A549 (cell line): Measurements from ENCODE around the gene YES1. TPM values are rescaled to one million over a fixed set of nuclear protein-coding genes. Genes with fewer than 3 reads are reported as not detected.

Experiments
- ATAC-seq, 2 experiments: fragments of 200-7000 bp in 1 of 2; fragments of >200 bp in 1 of 2; cut with Nextera tagmentation in 1 of 2; cut with Tn5 transposase in 1 of 2; 3 replicates each; pipeline versions ENCODE4 v1.8.0 to v1.9.1; 2018 to 2020; ENCODE audit warnings: mild to moderate bottlenecking in 1 of 2, moderate library complexity in 1 of 2
- CTCF ChIA-PET: fragments of 300-600 bp; sonication (Branson Sonifier 250); formaldehyde crosslinking; extraction: SDS; loops from one replicate; lab custom pipeline; 2021; ENCODE audit warnings: antibody characterized with exemption, inconsistent platforms; lab: Yijun Ruan, JAX
- POLR2A ChIA-PET: fragments of 350-600 bp; formaldehyde crosslinking; extraction: SDS; loops from one replicate; lab custom pipeline; 2021; ENCODE audit warnings: antibody characterized with exemption, inconsistent platforms; lab: Yijun Ruan, JAX
- DNase-seq, 2 experiments: peaks; one replicate each; pipeline versions ENCODE4 v3.0.0 to v3.0.0-alpha.2; 2011 to 2016; ENCODE audit warnings: low read depth in 1 of 2, low spot score in 1 of 2
- FAIRE-seq: peaks from 2 replicates; lab custom pipeline; 2011; peaks lifted over from hg19 to GRCh38; lab: Jason Lieb, UNC
- H3K27ac ChIP-seq, 2 experiments: fragments of >200 bp; sonication (Bioruptor Twin); formaldehyde crosslinking; 3 replicates each; pipeline ENCODE4 v1.5.1; 2016 to 2017
- H3K4me1 ChIP-seq: fragments of >200 bp; sonication (Bioruptor Twin); formaldehyde crosslinking; 3 replicates; pipeline ENCODE4 v1.6.1; 2016
- H3K4me2 ChIP-seq: fragments of >200 bp; sonication (Bioruptor Twin); formaldehyde crosslinking; 3 replicates; pipeline ENCODE4 v1.6.1; 2016
- H3K4me3 ChIP-seq: fragments of >200 bp; sonication (Bioruptor Twin); formaldehyde crosslinking; 3 replicates; pipeline ENCODE4 v1.5.1; 2016
- H3K9me3 ChIP-seq: fragments of >200 bp; sonication (Bioruptor Twin); formaldehyde crosslinking; 3 replicates; pipeline ENCODE4 v1.6.1; 2016
- BHLHE40 ChIP-seq: IDR thresholded peaks from 2 replicates; pipeline ENCODE4 v1.6.1; 2012; ENCODE audit warnings: low read depth, low read length, inconsistent platforms
- CHD4 ChIP-seq: fragments of 200-600 bp; sonication (generic); IDR thresholded peaks from 2 replicates; pipeline ENCODE4 v1.6.1; 2016; ENCODE audit warnings: antibody characterized with exemption, mild to moderate bottlenecking, borderline replicate concordance
- EP300 ChIP-seq, 2 experiments: fragments of >200 bp; sonication (Bioruptor Twin); formaldehyde crosslinking; IDR thresholded peaks; 2 replicates in 1 of 2; 3 replicates in 1 of 2; pipeline ENCODE4 v1.6.1; 2016 to 2017
- FOSL2 ChIP-seq, 2 experiments: fragments of 450-650 bp in 1 of 2; fragments of >200 bp in 1 of 2; sonication (Bioruptor Twin) in 1 of 2; formaldehyde crosslinking; IDR thresholded peaks; 2 replicates each; pipeline versions ENCODE4 v1.5.0 to v1.6.1; 2016 to 2020; ENCODE audit warnings: mild to moderate bottlenecking in 1 of 2, moderate library complexity in 1 of 2
- HDAC2 ChIP-seq: fragments of 200-600 bp; sonication (generic); IDR thresholded peaks from 2 replicates; pipeline ENCODE4 v1.6.1; 2016
- HEYL ChIP-seq: fragments of 250-450 bp; sonication (Bioruptor Pico); IDR thresholded peaks from 2 replicates; pipeline ENCODE4 v1.8.0; 2021; ENCODE audit warnings: mild to moderate bottlenecking, moderate library complexity
- HOXB13 ChIP-seq: fragments of 250-450 bp; sonication (Bioruptor Pico); IDR thresholded peaks from 2 replicates; pipeline ENCODE4 v1.5.0; 2020; ENCODE audit warnings: low read depth, mild to moderate bottlenecking, moderate library complexity
- HOXB5 ChIP-seq: fragments of 250-450 bp; sonication (Bioruptor Pico); IDR thresholded peaks from 2 replicates; pipeline ENCODE4 v1.5.0; 2020; ENCODE audit warnings: mild to moderate bottlenecking, moderate library complexity
- JUN ChIP-seq, 2 experiments: fragments of >200 bp; sonication (Bioruptor Twin); formaldehyde crosslinking; IDR thresholded peaks; 2 replicates in 1 of 2; 3 replicates in 1 of 2; pipeline ENCODE4 v1.6.1; 2016 to 2017
- KDM1A ChIP-seq: fragments of 200-600 bp; sonication (generic); IDR thresholded peaks from 2 replicates; pipeline ENCODE4 v1.6.1; 2016; ENCODE audit warnings: low read depth, mild to moderate bottlenecking
- KDM5A ChIP-seq: fragments of 200-600 bp; sonication (generic); IDR thresholded peaks from 2 replicates; pipeline ENCODE4 v1.6.1; 2016; ENCODE audit warnings: antibody characterized with exemption, mild to moderate bottlenecking
- MYC ChIP-seq: IDR thresholded peaks from 2 replicates; pipeline ENCODE4 v1.6.1; 2012; ENCODE audit warnings: mild to moderate bottlenecking, inconsistent platforms, low read length, improper control_type of control experiment, borderline replicate concordance
- NFE2L2 ChIP-seq: fragments of 150-350 bp; conservative IDR thresholded peaks from 2 replicates; pipeline ENCODE4 v1.6.1; 2014; ENCODE audit warnings: low read length
- POLR2AphosphoS2 ChIP-seq: conservative IDR thresholded peaks from 2 replicates; pipeline ENCODE4 v1.6.1; 2012; ENCODE audit warnings: low read length, improper control_type of control experiment, inconsistent platforms
- RAD21 ChIP-seq, 2 experiments: fragments of >200 bp in 1 of 2; sonication (Bioruptor Twin) in 1 of 2; formaldehyde crosslinking in 1 of 2; IDR thresholded peaks in 1 of 2; conservative IDR thresholded peaks in 1 of 2; 2 replicates in 1 of 2; 3 replicates in 1 of 2; pipeline ENCODE4 v1.6.1; 2012 to 2018; ENCODE audit warnings: inconsistent platforms in 1 of 2
- RARB ChIP-seq: fragments of 250-450 bp; sonication (Bioruptor Pico); IDR thresholded peaks from 2 replicates; pipeline ENCODE4 v1.8.0; 2021; ENCODE audit warnings: mild to moderate bottlenecking, moderate library complexity
- RCOR1 ChIP-seq: fragments of 150-350 bp; IDR thresholded peaks from 2 replicates; pipeline ENCODE4 v1.6.1; 2014; ENCODE audit warnings: antibody characterized with exemption, low read length, low read depth
- RFX5 ChIP-seq: fragments of 450-650 bp; IDR thresholded peaks from 2 replicates; pipeline ENCODE4 v1.7.1; 2014; ENCODE audit warnings: antibody characterized with exemption, mild to moderate bottlenecking, moderate library complexity
- RNF2 ChIP-seq: fragments of 200-600 bp; sonication (generic); IDR thresholded peaks from 2 replicates; pipeline ENCODE4 v1.6.1; 2016; ENCODE audit warnings: low read depth, mild to moderate bottlenecking, antibody characterized with exemption, moderate library complexity, borderline replicate concordance
- ZC3H11A ChIP-seq: fragments of 450-650 bp; IDR thresholded peaks from 2 replicates; pipeline ENCODE4 v1.6.1; 2014; ENCODE audit warnings: antibody characterized with exemption, mild to moderate bottlenecking
- WGBS: methylation state at CpG from one replicate; pipeline ENCODE4 v1.1.6; 2017; ENCODE audit errors: missing lambda C conversion rate; 5-methylcytosine and 5-hydroxymethylcytosine counted together
- polyA plus RNA-seq, 4 experiments: library from polyadenylated mRNA; depleted of rRNA in 3 of 4; stranded (reverse); fragments of >200 nt; fragmentation: RNase III in 1 of 4; extraction: RNeasy Plus Mini Kit Qiagen cat#74134 plus additional on column Dnase treatment in 1 of 4; gene quantifications; 2 replicates in 3 of 4; 3 replicates in 1 of 4; pipeline ENCODE4 v1.2.3, GENCODE V29; 2011 to 2017
- TF ChIP-seq, protein P1 (sequence below): fragments of 250-450 bp; sonication (Bioruptor Pico); IDR thresholded peaks from 2 replicates; pipeline ENCODE4 v1.5.0; 2021; ENCODE audit warnings: mild to moderate bottlenecking, moderate library complexity, borderline replicate concordance
- TF ChIP-seq, protein P2 (sequence below): fragments of >200 bp; sonication (Bioruptor Twin); formaldehyde crosslinking; IDR thresholded peaks from 2 replicates; pipeline ENCODE4 v1.6.1; 2016
- TF ChIP-seq, protein P3 (sequence below): IDR thresholded peaks from 2 replicates; pipeline ENCODE4 v1.6.1; 2012; ENCODE audit warnings: low read depth, borderline replicate concordance
- TF ChIP-seq, protein P4 (sequence below): IDR thresholded peaks from 2 replicates; pipeline ENCODE4 v1.6.1; 2012
- TF ChIP-seq, protein P5 (sequence below): fragments of 200-600 bp; sonication (generic); IDR thresholded peaks from 2 replicates; pipeline ENCODE4 v1.6.1; 2016; ENCODE audit warnings: antibody characterized with exemption, mild to moderate bottlenecking, moderate library complexity

The YES1 gene
- polyA plus RNA-seq, 2 of the 4 experiments (the other 2 are of a cell fraction) = 22.6 to 32.1 TPM

DNA sequence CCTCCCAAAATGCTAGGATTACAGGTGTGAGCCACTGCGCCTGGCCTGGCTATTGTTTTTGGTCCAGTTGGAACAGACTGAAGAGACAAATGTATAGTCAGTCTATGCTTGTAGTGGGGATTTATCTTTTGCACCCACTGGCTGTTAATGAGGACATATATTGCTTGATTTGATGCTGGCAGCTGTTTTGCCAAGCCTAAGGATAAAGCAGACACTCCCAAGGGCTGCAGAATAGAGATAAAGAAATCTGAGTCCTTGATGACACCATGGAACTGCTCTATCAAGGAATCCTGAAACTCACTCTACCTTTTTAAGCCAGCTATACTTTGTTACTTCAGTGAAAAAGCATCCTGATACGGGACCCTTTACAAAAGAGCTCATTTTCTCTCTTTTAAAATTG lies 56.5 kb downstream of the YES1 start:
- 96% methylated on average over 2 of the region's 2 CpGs for WGBS
- Histone ChIP-seq H3K4me1 (no peaks in the 10 kb centered on the region), H3K4me2 (no peak overlapping the region), H3K4me3 (no peak overlapping the region), H3K9me3 (no peaks in the 10 kb centered on the region)
- ATAC-seq = no peak
- no peak for FAIRE-seq
- POLR2A ChIA-PET = no interaction called here
- DNase-seq = no peak
- TF ChIP-seq BHLHE40 (no peak), KDM5A (no peak), RCOR1 (no peak), NFE2L2 (no peak), POLR2AphosphoS2 (no peak), CHD4 (no peak), RARB (CRISPR knock-in tag) (no peak)
- TF ChIP-seq, protein P1, sequence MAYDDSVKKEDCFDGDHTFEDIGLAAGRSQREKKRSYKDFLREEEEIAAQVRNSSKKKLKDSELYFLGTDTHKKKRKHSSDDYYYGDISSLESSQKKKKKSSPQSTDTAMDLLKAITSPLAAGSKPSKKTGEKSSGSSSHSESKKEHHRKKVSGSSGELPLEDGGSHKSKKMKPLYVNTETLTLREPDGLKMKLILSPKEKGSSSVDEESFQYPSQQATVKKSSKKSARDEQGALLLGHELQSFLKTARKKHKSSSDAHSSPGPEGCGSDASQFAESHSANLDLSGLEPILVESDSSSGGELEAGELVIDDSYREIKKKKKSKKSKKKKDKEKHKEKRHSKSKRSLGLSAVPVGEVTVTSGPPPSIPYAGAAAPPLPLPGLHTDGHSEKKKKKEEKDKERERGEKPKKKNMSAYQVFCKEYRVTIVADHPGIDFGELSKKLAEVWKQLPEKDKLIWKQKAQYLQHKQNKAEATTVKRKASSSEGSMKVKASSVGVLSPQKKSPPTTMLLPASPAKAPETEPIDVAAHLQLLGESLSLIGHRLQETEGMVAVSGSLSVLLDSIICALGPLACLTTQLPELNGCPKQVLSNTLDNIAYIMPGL = no peak
- TF ChIP-seq, all 56 proteins: peak for 0
- H3K27ac ChIP-seq = no peak overlapping the region
- CTCF ChIA-PET = interaction anchor here (0.9 to 1.2 kb wide), 2 partner anchors 15 to 75 kb away, joined by 3 to 4 read pairs; no protein-coding TSS in a partner anchor

DNA sequence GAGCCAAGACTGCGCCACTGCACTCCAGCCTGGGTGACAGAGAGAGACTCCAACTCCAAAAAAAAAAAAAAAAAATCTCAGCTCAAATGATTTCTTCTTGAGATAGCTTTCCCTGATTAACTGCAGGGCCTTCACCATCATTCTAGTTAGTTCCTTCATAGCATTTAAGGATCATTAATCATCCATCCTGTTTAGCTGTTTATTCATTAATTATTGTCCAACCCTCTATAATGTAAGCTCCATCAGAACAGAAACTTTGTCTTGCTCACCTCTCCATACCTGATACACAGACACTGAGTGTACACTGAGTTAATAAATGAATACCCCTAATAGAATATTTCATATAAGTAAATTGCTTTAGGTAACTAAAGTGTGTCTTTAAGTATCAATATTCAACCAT lies 57.4 kb downstream of the YES1 start:
- no peak for ATAC-seq
- no peak overlapping the region for H3K4me3 ChIP-seq
- DNase-seq = no peak
- no peak overlapping the region for H3K4me2 ChIP-seq
- 93% methylated on average over 1 of the region's 1 CpG for WGBS
- TF ChIP-seq, protein P2, sequence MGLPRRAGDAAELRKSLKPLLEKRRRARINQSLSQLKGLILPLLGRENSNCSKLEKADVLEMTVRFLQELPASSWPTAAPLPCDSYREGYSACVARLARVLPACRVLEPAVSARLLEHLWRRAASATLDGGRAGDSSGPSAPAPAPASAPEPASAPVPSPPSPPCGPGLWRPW = no peak
- FAIRE-seq = no peak
- H3K4me1 ChIP-seq = no peaks in the 10 kb centered on the region
- ChIA-PET CTCF (interaction anchor here (0.7 to 1.9 kb wide), 4 partner anchors 12 to 76 kb away, joined by 3 to 6 read pairs (median 4); no protein-coding TSS in a partner anchor), POLR2A (no interaction called here)
- H3K9me3 ChIP-seq = no peaks in the 10 kb centered on the region
- no peak overlapping the region for H3K27ac ChIP-seq

DNA sequence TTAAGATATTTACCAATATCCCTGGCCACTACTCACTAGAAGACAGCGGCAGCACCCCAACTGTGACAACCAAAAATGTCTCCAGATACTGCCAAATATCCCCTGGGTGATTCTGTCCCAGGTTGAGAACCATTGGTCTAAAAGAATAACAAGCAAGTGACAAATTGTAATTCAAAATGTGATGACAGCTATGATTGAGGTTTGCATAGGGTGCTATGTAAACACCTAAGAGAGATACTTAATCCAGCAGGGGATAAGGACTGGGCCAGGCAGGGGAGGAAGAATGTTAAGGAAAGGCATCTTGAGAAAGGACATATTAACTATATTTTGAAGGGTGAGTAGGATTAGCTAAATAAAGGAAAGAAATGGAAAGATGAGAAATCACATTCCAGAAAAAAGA lies 61.6 kb downstream of the YES1 start:
- no peaks in the 10 kb centered on the region for H3K9me3 ChIP-seq
- no peaks in the 10 kb centered on the region for H3K4me1 ChIP-seq
- ATAC-seq (no peak), DNase-seq (no peak), FAIRE-seq (no peak)
- no peak overlapping the region for H3K4me3 ChIP-seq
- H3K27ac ChIP-seq = no peak overlapping the region
- WGBS = no CpG with 5 or more reads among the region's 1 CpG
- H3K4me2 ChIP-seq = no peak overlapping the region
- POLR2A ChIA-PET = no interaction called here
- TF ChIP-seq, protein P3, sequence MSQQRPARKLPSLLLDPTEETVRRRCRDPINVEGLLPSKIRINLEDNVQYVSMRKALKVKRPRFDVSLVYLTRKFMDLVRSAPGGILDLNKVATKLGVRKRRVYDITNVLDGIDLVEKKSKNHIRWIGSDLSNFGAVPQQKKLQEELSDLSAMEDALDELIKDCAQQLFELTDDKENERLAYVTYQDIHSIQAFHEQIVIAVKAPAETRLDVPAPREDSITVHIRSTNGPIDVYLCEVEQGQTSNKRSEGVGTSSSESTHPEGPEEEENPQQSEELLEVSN = no peak
- TF ChIP-seq RNF2 = no peak
- no peak for TF ChIP-seq FOSL2 (IDR thresholded peaks at IDR 0.05)
- no peak for TF ChIP-seq FOSL2 (CRISPR knock-in tag; IDR thresholded peaks at IDR 0.05)
- TF ChIP-seq, protein P4, sequence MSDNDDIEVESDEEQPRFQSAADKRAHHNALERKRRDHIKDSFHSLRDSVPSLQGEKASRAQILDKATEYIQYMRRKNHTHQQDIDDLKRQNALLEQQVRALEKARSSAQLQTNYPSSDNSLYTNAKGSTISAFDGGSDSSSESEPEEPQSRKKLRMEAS = no peak
- no peak for TF ChIP-seq HOXB5 (CRISPR knock-in tag)
- no peak for TF ChIP-seq MYC
- no peak for TF ChIP-seq JUN (IDR thresholded peaks at IDR 0.05)
- no peak for TF ChIP-seq KDM5A
- no peak for TF ChIP-seq ZC3H11A
- no peak for TF ChIP-seq HDAC2
- TF ChIP-seq HOXB13 (CRISPR knock-in tag) = no peak
- TF ChIP-seq, protein P5, sequence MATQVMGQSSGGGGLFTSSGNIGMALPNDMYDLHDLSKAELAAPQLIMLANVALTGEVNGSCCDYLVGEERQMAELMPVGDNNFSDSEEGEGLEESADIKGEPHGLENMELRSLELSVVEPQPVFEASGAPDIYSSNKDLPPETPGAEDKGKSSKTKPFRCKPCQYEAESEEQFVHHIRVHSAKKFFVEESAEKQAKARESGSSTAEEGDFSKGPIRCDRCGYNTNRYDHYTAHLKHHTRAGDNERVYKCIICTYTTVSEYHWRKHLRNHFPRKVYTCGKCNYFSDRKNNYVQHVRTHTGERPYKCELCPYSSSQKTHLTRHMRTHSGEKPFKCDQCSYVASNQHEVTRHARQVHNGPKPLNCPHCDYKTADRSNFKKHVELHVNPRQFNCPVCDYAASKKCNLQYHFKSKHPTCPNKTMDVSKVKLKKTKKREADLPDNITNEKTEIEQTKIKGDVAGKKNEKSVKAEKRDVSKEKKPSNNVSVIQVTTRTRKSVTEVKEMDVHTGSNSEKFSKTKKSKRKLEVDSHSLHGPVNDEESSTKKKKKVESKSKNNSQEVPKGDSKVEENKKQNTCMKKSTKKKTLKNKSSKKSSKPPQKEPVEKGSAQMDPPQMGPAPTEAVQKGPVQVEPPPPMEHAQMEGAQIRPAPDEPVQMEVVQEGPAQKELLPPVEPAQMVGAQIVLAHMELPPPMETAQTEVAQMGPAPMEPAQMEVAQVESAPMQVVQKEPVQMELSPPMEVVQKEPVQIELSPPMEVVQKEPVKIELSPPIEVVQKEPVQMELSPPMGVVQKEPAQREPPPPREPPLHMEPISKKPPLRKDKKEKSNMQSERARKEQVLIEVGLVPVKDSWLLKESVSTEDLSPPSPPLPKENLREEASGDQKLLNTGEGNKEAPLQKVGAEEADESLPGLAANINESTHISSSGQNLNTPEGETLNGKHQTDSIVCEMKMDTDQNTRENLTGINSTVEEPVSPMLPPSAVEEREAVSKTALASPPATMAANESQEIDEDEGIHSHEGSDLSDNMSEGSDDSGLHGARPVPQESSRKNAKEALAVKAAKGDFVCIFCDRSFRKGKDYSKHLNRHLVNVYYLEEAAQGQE = no peak
- TF ChIP-seq, protein P2 = no peak
- TF ChIP-seq RFX5 = no peak
- no peak for TF ChIP-seq HEYL (CRISPR knock-in tag)
- TF ChIP-seq RAD21 (conservative IDR thresholded peaks at IDR 0.05 in 1 of 2, IDR thresholded peaks at IDR 0.05 in 1 of 2) = no peak
- TF ChIP-seq EP300 (IDR thresholded peaks at IDR 0.05) = no peak
- TF ChIP-seq KDM1A = no peak
- no peak for TF ChIP-seq CHD4
- TF ChIP-seq, all 56 proteins: peak for 0
- CTCF ChIA-PET = interaction anchor here (0.8 to 1.3 kb wide), 2 partner anchors 8 to 11 kb away, joined by 3 to 4 read pairs; no protein-coding TSS in a partner anchor
